RWPE2 (cell line): ENCODE results near the gene EFNB3.

Source experiments
- ATAC-seq: fragments of 200-7000 bp; cut with Tn5 transposase; 3 replicates; pipeline ENCODE4 v1.9.1; 2021; ENCODE audit warnings: low read depth
- DNase-seq: peaks from one replicate; pipeline ENCODE4 v3.0.0-alpha.2; 2020; ENCODE audit warnings: low spot score
- H3K27ac ChIP-seq: fragments of 450-650 bp; 2 replicates; pipeline ENCODE4 v1.5.1; 2017; ENCODE audit warnings: mild to moderate bottlenecking; ENCODE audit not compliant: poor library complexity, severe bottlenecking
- H3K27me3 ChIP-seq: fragments of 250-450 bp; sonication (Bioruptor Pico); 2 replicates; pipeline ENCODE4 v1.5.1; 2021; ENCODE audit warnings: mild to moderate bottlenecking, moderate library complexity; ENCODE audit not compliant: insufficient read depth, poor library complexity, severe bottlenecking
- H3K36me3 ChIP-seq: fragments of 250-450 bp; sonication (Bioruptor Pico); 2 replicates; pipeline ENCODE4 v1.5.1; 2020; ENCODE audit warnings: low read depth, mild to moderate bottlenecking, moderate library complexity
- H3K4me1 ChIP-seq: fragments of 250-450 bp; sonication (Bioruptor Pico); 2 replicates; pipeline ENCODE4 v1.5.1; 2021; ENCODE audit warnings: mild to moderate bottlenecking, moderate library complexity; ENCODE audit not compliant: insufficient read depth, poor library complexity, severe bottlenecking
- H3K4me3 ChIP-seq: fragments of 250-450 bp; sonication (Bioruptor Pico); 2 replicates; pipeline ENCODE4 v1.5.1; 2021; ENCODE audit warnings: mild to moderate bottlenecking, moderate library complexity; ENCODE audit not compliant: severe bottlenecking
- H3K9me3 ChIP-seq: fragments of 250-450 bp; sonication (Bioruptor Pico); 2 replicates; pipeline ENCODE4 v1.5.1; 2021; ENCODE audit warnings: mild to moderate bottlenecking, moderate library complexity; ENCODE audit not compliant: severe bottlenecking
- CTCF ChIP-seq: fragments of 450-650 bp; IDR thresholded peaks from one replicate; pipeline ENCODE4 v1.5.1; 2017; ENCODE audit warnings: mild to moderate bottlenecking, moderate library complexity; ENCODE audit not compliant: poor library complexity, severe bottlenecking

The EFNB3 gene

GRCh38 chr17:7684851-7685532 lies 20.0 kb upstream of the EFNB3 start:
- Histone ChIP-seq H3K4me1 (peaks cover 7% of the 10 kb centered on the region), H3K27me3 (no peaks in the 10 kb centered on the region), H3K9me3 (no peaks in the 10 kb centered on the region), H3K27ac (peak overlapping the region; percentile 91), H3K36me3 (peaks cover 34% of the 10 kb centered on the region), H3K4me3 (peak overlapping the region; percentile 67)
- ATAC-seq (no peak), DNase-seq (no peak)
- TF ChIP-seq CTCF, result no peak

GRCh38 chr17:7685533-7686221 lies 19.3 kb upstream of the EFNB3 start:
- Histone ChIP-seq H3K27ac (peak overlapping the region; percentile 91), H3K36me3 (peaks cover 41% of the 10 kb centered on the region), H3K4me1 (peaks cover 7% of the 10 kb centered on the region), H3K4me3 (peak overlapping the region; percentile 67), H3K9me3 (no peaks in the 10 kb centered on the region), H3K27me3 (no peaks in the 10 kb centered on the region)
- no peak for TF ChIP-seq CTCF
- ATAC-seq, result peak; percentile 60
- peak; percentile 93 for DNase-seq

- DNase-seq (peak; percentile 82), ATAC-seq (peak; percentile 30)
- H3K4me3 ChIP-seq, result peak overlapping the region; percentile 67
- peak overlapping the region; percentile 91 for H3K27ac ChIP-seq
- peaks cover 7% of the 10 kb centered on the region for H3K4me1 ChIP-seq
- H3K27me3 ChIP-seq, result no peaks in the 10 kb centered on the region
- no peaks in the 10 kb centered on the region for H3K9me3 ChIP-seq
- H3K36me3 ChIP-seq, result peaks cover 42% of the 10 kb centered on the region
- TF ChIP-seq CTCF, result no peak
Measured at GRCh38 chr17:7686222-7687071, 18.6 kb upstream of the EFNB3 start.

GRCh38 chr17:7687072-7687907 lies 17.7 kb upstream of the EFNB3 start, which contains the start of gene TP53:
Gene TP53 (minus strand): TSS chr17:7687490. CDS start chr17:7676594, 10,896 bp downstream.
- H3K27ac ChIP-seq, result peak within 1 kb of the TSS; percentile 91
- no peaks in the 10 kb centered on the region for H3K27me3 ChIP-seq
- peaks cover 7% of the 10 kb centered on the region for H3K4me1 ChIP-seq
- H3K36me3 ChIP-seq, result peaks cover 42% of the 10 kb centered on the region
- H3K9me3 ChIP-seq, result no peaks in the 10 kb centered on the region
- DNase-seq (peak; percentile 87), ATAC-seq (peak; percentile 28)
- H3K4me3 ChIP-seq, result peak within 1 kb of the TSS; percentile 67
- TF ChIP-seq CTCF, result no peak
